HG03039 (cell line): Measurements from ENCODE around the gene SP110.

Source experiments
- ATAC-seq: cut with Tn5 transposase; IDR thresholded peaks from one replicate; pipeline ENCODE4 v1.9.1; 2021; ENCODE audit warnings: mild to moderate bottlenecking, moderate library complexity; ENCODE audit not compliant: unreplicated experiment

The SP110 gene

GRCh38 chr2:230172852-230173251 lies 46.9 kb downstream of the SP110 start:
- no peak for ATAC-seq

- no peak for ATAC-seq
These were observed 47.6 kb downstream of the SP110 start for GRCh38 chr2:230172156-230172555.

- ATAC-seq = no peak
These were observed 49.3 kb downstream of the SP110 start for GRCh38 chr2:230170532-230170931.

- ATAC-seq = no peak
These were observed 53.1 kb downstream of the SP110 start for GRCh38 chr2:230166557-230167170.

- ATAC-seq = no peak
These were observed 55.6 kb downstream of the SP110 start for GRCh38 chr2:230164139-230164538.

GRCh38 chr2:230162981-230163380 lies 56.8 kb downstream of the SP110 start:
- no peak for ATAC-seq

GRCh38 chr2:230161184-230161583 lies 58.6 kb downstream of the SP110 start:
- no peak for ATAC-seq

GRCh38 chr2:230160112-230160660 lies 59.6 kb downstream of the SP110 start:
- no peak for ATAC-seq

- ATAC-seq = no peak
These were observed 61.3 kb downstream of the SP110 start for GRCh38 chr2:230158468-230158867.

GRCh38 chr2:230156782-230157699 lies 62.7 kb downstream of the SP110 start:
- ATAC-seq = no peak

- no peak for ATAC-seq
These were observed 64.4 kb downstream of the SP110 start for GRCh38 chr2:230155359-230155758.

- ATAC-seq = no peak
These were observed 66.3 kb downstream of the SP110 start for GRCh38 chr2:230153390-230153976.

- no peak for ATAC-seq
These were observed 67.5 kb downstream of the SP110 start for GRCh38 chr2:230152334-230152733.

- ATAC-seq = no peak
These were observed 75.4 kb downstream of the SP110 start for GRCh38 chr2:230144355-230144754.

GRCh38 chr2:230140667-230141066 lies 79.1 kb downstream of the SP110 start:
- ATAC-seq = no peak

GRCh38 chr2:230137902-230138539 lies 81.8 kb downstream of the SP110 start:
- no peak for ATAC-seq

- ATAC-seq = no peak
These were observed 84.7 kb downstream of the SP110 start for GRCh38 chr2:230135130-230135525.

- no peak for ATAC-seq
These were observed 85.2 kb downstream of the SP110 start for GRCh38 chr2:230134496-230135129.

- ATAC-seq = no peak
These were observed 88.4 kb downstream of the SP110 start for GRCh38 chr2:230131366-230131765.

- ATAC-seq = no peak
These were observed 89.0 kb downstream of the SP110 start for GRCh38 chr2:230130668-230131364.
